NB4 (cell line): ENCODE results near the gene NCAPG2.

Experiments
- CTCF ChIP-seq: IDR thresholded peaks from one replicate; pipeline ENCODE4 v1.5.1; 2012; ENCODE audit warnings: low read depth, low read length
- POLR2A ChIP-seq: IDR thresholded peaks from 2 replicates; pipeline ENCODE4 v1.6.1; 2011; ENCODE audit warnings: mild to moderate bottlenecking; ENCODE audit not compliant: insufficient read length; ENCODE audit errors: extremely low read depth

DNA sequence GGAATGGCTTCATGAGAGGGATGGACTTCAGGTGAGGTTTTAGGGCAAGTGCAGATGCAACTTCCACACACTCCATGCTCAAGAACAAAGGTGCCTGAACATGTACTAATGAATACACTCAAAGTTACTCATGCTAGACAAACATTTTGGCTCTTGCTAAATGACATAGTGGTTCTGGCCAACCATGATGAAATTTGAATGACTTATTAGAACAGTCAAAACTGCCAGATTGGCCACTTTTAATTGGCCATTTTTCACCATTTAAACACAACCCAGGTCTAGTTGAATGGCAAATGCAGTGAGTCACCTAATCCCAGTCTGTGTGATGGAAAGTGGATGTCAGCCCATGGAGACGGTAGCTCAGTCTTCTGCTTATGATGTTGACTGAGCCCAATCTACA is 112.1 kb downstream of the NCAPG2 start:
- no peak for TF ChIP-seq CTCF
- no peak for TF ChIP-seq POLR2A
